ENCODE results near the gene IBSP.

IBSP gene, protein sequence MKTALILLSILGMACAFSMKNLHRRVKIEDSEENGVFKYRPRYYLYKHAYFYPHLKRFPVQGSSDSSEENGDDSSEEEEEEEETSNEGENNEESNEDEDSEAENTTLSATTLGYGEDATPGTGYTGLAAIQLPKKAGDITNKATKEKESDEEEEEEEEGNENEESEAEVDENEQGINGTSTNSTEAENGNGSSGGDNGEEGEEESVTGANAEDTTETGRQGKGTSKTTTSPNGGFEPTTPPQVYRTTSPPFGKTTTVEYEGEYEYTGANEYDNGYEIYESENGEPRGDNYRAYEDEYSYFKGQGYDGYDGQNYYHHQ

GRCh38 chr4:87799301-87800113, at the start of gene IBSP:
Gene IBSP (plus strand): TSS chr4:87799554. CDS start chr4:87802362, 2,808 bp downstream.
- DNase-seq (ENCODE audit: low read depth): no peak
- no peak within 1 kb of the TSS for H3K4me3 ChIP-seq (ENCODE audit: control insufficient read depth, low read depth, low read length)
- TF ChIP-seq CTCF (conservative IDR thresholded peaks at IDR 0.05; ENCODE audit: control insufficient read depth, insufficient read depth, low read depth, low read length): no peak

- peak; percentile 43 for DNase-seq (ENCODE audit: low read depth)
- TF ChIP-seq CTCF (conservative IDR thresholded peaks at IDR 0.05; ENCODE audit: control insufficient read depth, insufficient read depth, low read depth, low read length): no peak
- H3K4me3 ChIP-seq (ENCODE audit: control insufficient read depth, low read depth, low read length): no peak overlapping the region
These were observed 49.5 kb upstream of the IBSP start for GRCh38 chr4:87749883-87750282.

DNA sequence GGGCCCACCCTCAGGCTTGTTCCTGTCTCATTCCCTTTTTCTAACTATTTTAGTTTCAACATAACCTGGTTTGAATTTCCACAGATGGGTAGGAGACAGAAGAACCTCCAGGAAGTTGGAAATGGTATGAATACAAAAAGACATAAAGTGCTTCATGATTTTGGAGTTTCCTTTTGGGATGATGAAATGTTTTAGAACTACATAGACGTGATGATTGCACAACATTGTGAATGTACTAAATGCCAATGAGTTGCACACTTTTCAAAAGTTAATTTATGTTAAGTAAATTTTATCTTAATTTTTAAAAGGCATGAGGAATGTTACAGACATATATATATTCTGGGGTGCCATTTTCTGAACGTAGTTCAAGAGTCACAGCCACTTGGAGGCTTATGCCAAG, 41.1 kb upstream of the IBSP start:
- DNase-seq (ENCODE audit: low read depth): peak; percentile 15
- H3K4me3 ChIP-seq (ENCODE audit: control insufficient read depth, low read depth, low read length): no peak overlapping the region
- no peak for TF ChIP-seq CTCF (conservative IDR thresholded peaks at IDR 0.05; ENCODE audit: control insufficient read depth, insufficient read depth, low read depth, low read length)

DNA sequence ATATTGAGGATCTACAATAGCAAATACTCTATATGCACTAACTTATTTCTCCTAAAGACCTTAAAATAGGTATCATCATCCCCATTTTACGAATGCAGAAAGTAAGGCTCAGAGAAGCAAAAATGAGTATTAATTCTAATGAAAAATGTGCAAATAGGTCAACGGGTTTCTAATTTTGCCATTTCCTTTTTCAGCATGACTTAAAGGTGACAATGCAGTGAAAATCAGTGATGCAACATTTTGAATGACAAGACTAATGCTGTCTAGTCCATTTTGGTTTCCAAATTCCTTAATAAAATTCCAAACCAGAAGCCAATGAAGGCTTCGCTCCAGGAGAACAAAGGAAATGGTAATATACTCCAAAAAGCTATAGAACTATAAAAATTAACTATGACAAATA, 37.0 kb upstream of the IBSP start:
- no peak overlapping the region for H3K4me3 ChIP-seq (ENCODE audit: control insufficient read depth, low read depth, low read length)
- no peak for TF ChIP-seq CTCF (conservative IDR thresholded peaks at IDR 0.05; ENCODE audit: control insufficient read depth, insufficient read depth, low read depth, low read length)
- DNase-seq (ENCODE audit: low read depth): no peak

DNA sequence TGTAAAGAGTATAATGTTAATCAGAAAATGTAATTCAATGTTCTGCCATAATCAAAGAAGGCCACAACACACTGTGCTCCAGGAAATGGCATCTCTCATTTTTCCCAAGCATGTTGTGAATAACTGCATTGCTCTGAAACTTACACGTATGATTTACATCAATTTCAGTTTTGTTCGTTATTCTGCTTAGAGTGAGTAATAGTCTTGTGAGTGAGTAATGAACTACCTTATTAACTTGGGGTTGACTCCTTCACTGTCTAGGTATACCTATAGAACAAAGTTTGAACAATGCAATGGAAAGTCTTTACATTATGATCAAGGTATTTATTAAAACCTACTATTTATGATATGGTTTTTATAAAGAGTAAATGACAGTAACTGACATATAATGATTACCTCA, 17.8 kb upstream of the IBSP start:
- no peak overlapping the region for H3K4me3 ChIP-seq (ENCODE audit: control insufficient read depth, low read depth, low read length)
- TF ChIP-seq CTCF (conservative IDR thresholded peaks at IDR 0.05; ENCODE audit: control insufficient read depth, insufficient read depth, low read depth, low read length): no peak
- DNase-seq (ENCODE audit: low read depth): no peak

GRCh38 chr4:87783781-87784180, 15.6 kb upstream of the IBSP start:
- peak; percentile 18 for DNase-seq (ENCODE audit: low read depth)
- no peak overlapping the region for H3K4me3 ChIP-seq (ENCODE audit: control insufficient read depth, low read depth, low read length)
- TF ChIP-seq CTCF (conservative IDR thresholded peaks at IDR 0.05; ENCODE audit: control insufficient read depth, insufficient read depth, low read depth, low read length): no peak
